Stimulated activated CD8-positive, alpha-beta memory T cell treated with anti-CD3 and anti-CD28 coated beads, Interleukin-7, amount 100 ng/mL, for 24 hours (primary cell): ENCODE data around the gene APCDD1.
"Not testable (repeated sequence)": the region's sequence is repeated elsewhere in the genome, so short reads cannot be mapped to it uniquely, and the experiment has no call there.

ENCODE experiments used
- DNase-seq: peaks from one replicate; pipeline ENCODE4 v3.0.0-alpha.2; 2020; ENCODE audit warnings: low read depth

APCDD1 gene

GRCh38 chr18:10526561-10526949 lies 72.1 kb downstream of the APCDD1 start:
- no peak for DNase-seq

- no peak for DNase-seq
Measured at GRCh38 chr18:10528439-10528838, 74.0 kb downstream of the APCDD1 start.

- DNase-seq: no peak
Measured at GRCh38 chr18:10530002-10530401, 75.6 kb downstream of the APCDD1 start.

GRCh38 chr18:10530852-10531251 lies 76.4 kb downstream of the APCDD1 start:
- DNase-seq: no peak

GRCh38 chr18:10533111-10533510 lies 78.7 kb downstream of the APCDD1 start:
- DNase-seq: no peak

GRCh38 chr18:10536280-10536679 lies 81.8 kb downstream of the APCDD1 start:
- no peak for DNase-seq

- no peak for DNase-seq
Measured at GRCh38 chr18:10537765-10538164, 83.3 kb downstream of the APCDD1 start.

GRCh38 chr18:10539124-10539523 lies 84.7 kb downstream of the APCDD1 start:
- DNase-seq: not testable (repeated sequence)
